Pons (tissue), 1 donor: Measurements from ENCODE around the gene PTPRM.

ENCODE experiments used
- DNase-seq: peaks from one replicate; pipeline ENCODE4 v3.0.0-alpha.2; 2016; ENCODE audit warnings: low spot score

Gene PTPRM

GRCh38 chr18:8238507-8238906 lies 671.4 kb downstream of the PTPRM start:
- no peak for DNase-seq

GRCh38 chr18:8241731-8242130 lies 674.6 kb downstream of the PTPRM start:
- no peak for DNase-seq

GRCh38 chr18:8242151-8242696 lies 675.1 kb downstream of the PTPRM start:
- DNase-seq = no peak

- DNase-seq = no peak
These were observed 680.6 kb downstream of the PTPRM start for GRCh38 chr18:8247700-8248099.

- no peak for DNase-seq
These were observed 681.5 kb downstream of the PTPRM start for GRCh38 chr18:8248576-8248975.

- no peak for DNase-seq
These were observed 682.7 kb downstream of the PTPRM start for GRCh38 chr18:8249811-8250210.

- no peak for DNase-seq
These were observed 685.3 kb downstream of the PTPRM start for GRCh38 chr18:8252371-8252770.

- no peak for DNase-seq
These were observed 686.8 kb downstream of the PTPRM start for GRCh38 chr18:8253944-8254343.

GRCh38 chr18:8254654-8255053 lies 687.5 kb downstream of the PTPRM start:
- DNase-seq = no peak

- DNase-seq = no peak
These were observed 690.8 kb downstream of the PTPRM start for GRCh38 chr18:8257851-8258434.

GRCh38 chr18:8260319-8260718 lies 693.2 kb downstream of the PTPRM start:
- DNase-seq = peak; percentile 37

- no peak for DNase-seq
These were observed 693.7 kb downstream of the PTPRM start for GRCh38 chr18:8260827-8261226.

- no peak for DNase-seq
These were observed 694.6 kb downstream of the PTPRM start for GRCh38 chr18:8261651-8262091.

GRCh38 chr18:8262221-8262620 lies 695.1 kb downstream of the PTPRM start:
- DNase-seq = no peak

- DNase-seq = no peak
These were observed 697.0 kb downstream of the PTPRM start for GRCh38 chr18:8264116-8264515.

- DNase-seq = peak; percentile 37
These were observed 697.8 kb downstream of the PTPRM start for GRCh38 chr18:8264861-8265411.

- no peak for DNase-seq
These were observed 705.1 kb downstream of the PTPRM start for GRCh38 chr18:8272254-8272653.

- DNase-seq = no peak
These were observed 707.3 kb downstream of the PTPRM start for GRCh38 chr18:8274370-8274769.

- no peak for DNase-seq
These were observed 709.3 kb downstream of the PTPRM start for GRCh38 chr18:8276406-8276805.

GRCh38 chr18:8277270-8277669 lies 710.2 kb downstream of the PTPRM start:
- DNase-seq = no peak

- no peak for DNase-seq
These were observed 712.2 kb downstream of the PTPRM start for GRCh38 chr18:8279346-8279745.

GRCh38 chr18:8279781-8280330 lies 712.7 kb downstream of the PTPRM start:
- DNase-seq = no peak

- no peak for DNase-seq
These were observed 716.9 kb downstream of the PTPRM start for GRCh38 chr18:8283891-8284585.
